Ascending aorta (tissue), 2 donors: Measurements from ENCODE around the gene KCNS1. TPM values are rescaled to one million over a fixed set of nuclear protein-coding genes. Genes with fewer than 3 reads are reported as not detected.

ENCODE experiments used
- DNase-seq, 2 donors: peaks; one replicate each; pipeline ENCODE4 v3.0.0-alpha.2; 2019; ENCODE audit warnings: low spot score in 2 of 2
- H3K27ac ChIP-seq, 2 donors: fragments of 200-600 bp; sonication (generic); one replicate each; pipeline ENCODE4 v1.5.1; 2016 to 2017; ENCODE audit warnings: mild to moderate bottlenecking in 1 of 2
- H3K27me3 ChIP-seq: fragments of 200-600 bp; sonication (generic); one replicate; pipeline ENCODE4 v1.5.1; 2017
- H3K36me3 ChIP-seq, 2 donors: fragments of 200-600 bp; sonication (generic); one replicate each; pipeline ENCODE4 v1.5.1; 2016
- H3K4me1 ChIP-seq, 2 donors: fragments of 200-600 bp; sonication (generic); one replicate each; pipeline ENCODE4 v1.5.1; 2016 to 2017; ENCODE audit warnings: mild to moderate bottlenecking in 1 of 2
- H3K4me3 ChIP-seq, 2 donors: fragments of 200-600 bp; sonication (generic); one replicate each; pipeline ENCODE4 v1.5.1; 2016 to 2017; ENCODE audit warnings: mild to moderate bottlenecking in 1 of 2
- H3K9me3 ChIP-seq, 2 donors: fragments of 200-600 bp; sonication (generic); one replicate each; pipeline ENCODE4 v1.5.1; 2016
- intact Hi-C: fragments of 100-400 bp; cut with DNase I; formaldehyde crosslinking; loops from one replicate; pipeline ENCODE4 v1.15.1; 2023
- total RNA-seq: library from RNA; depleted of rRNA; stranded (reverse); fragments of >200 nt; gene quantifications from one replicate; pipeline ENCODE4 v1.1.0, GENCODE V29; 2016
- TF ChIP-seq, protein P1 (sequence below), 3 experiments: fragments of 200-600 bp in 2 of 3; fragments of 450-650 bp in 1 of 3; sonication (generic) in 2 of 3; IDR thresholded peaks; one replicate each; pipeline ENCODE4 v1.5.1; 2016 to 2019; ENCODE audit warnings: antibody characterized with exemption in 3 of 3, mild to moderate bottlenecking in 1 of 3, moderate library complexity in 1 of 3

Gene KCNS1
- total RNA-seq, 1 donor from 2014 or later, result not detected

DNA sequence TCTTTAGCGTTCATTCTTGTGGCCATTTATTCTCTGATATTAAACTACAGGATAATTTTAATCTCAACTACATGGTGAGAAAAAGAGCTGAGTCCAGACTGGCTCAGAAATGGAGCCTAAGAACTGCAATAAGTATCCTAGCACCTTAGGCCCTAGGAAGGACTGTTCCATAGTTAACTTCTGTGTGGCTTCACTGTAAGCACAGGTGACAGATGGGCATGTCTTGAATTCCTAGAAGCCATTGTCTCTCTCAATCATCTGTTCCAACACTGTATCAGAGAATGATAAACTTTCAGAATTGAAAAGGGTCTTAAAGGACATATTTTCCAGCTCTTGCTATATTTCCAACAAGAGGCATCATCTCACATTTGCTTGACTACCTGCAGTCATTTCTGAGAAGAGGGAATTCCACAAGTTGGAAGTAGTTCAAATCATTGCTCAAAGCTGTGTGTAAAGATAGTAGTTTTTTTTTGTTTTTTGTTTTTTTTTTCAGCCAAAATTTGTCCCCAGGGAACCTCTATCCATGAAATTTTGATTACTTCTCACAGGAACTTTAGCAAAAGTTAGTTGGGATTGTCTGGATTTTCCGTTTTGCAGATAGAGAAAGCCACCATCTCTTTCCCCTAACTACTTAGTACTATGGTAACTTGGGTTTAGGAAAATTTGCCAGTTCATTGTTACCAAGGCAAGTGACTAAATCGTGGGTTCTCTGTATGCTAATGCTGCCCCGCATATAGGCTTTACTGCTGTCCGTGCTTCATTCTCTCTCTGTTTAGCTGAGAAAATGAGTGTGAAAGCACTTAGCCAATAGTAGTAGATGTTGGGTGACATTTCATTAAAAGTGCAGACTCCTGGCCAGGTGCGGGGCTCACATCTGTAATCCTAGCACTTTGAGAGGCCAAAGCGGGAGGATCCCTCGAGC lies 47.2 kb downstream of the KCNS1 start:
- intact Hi-C loops, result no loop called here
- H3K4me1 ChIP-seq, result peaks cover 0 to 5% of the 10 kb centered on the region in 2 donors
- no peak overlapping the region for H3K4me3 ChIP-seq
- TF ChIP-seq, protein P1, sequence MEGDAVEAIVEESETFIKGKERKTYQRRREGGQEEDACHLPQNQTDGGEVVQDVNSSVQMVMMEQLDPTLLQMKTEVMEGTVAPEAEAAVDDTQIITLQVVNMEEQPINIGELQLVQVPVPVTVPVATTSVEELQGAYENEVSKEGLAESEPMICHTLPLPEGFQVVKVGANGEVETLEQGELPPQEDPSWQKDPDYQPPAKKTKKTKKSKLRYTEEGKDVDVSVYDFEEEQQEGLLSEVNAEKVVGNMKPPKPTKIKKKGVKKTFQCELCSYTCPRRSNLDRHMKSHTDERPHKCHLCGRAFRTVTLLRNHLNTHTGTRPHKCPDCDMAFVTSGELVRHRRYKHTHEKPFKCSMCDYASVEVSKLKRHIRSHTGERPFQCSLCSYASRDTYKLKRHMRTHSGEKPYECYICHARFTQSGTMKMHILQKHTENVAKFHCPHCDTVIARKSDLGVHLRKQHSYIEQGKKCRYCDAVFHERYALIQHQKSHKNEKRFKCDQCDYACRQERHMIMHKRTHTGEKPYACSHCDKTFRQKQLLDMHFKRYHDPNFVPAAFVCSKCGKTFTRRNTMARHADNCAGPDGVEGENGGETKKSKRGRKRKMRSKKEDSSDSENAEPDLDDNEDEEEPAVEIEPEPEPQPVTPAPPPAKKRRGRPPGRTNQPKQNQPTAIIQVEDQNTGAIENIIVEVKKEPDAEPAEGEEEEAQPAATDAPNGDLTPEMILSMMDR (IDR thresholded peaks at IDR 0.05), result no peak
- H3K9me3 ChIP-seq, result no peaks in the 10 kb centered on the region
- DNase-seq, result no peak
- H3K27ac ChIP-seq, result peak overlapping the region; percentile 23 to 29
- H3K36me3 ChIP-seq, result peaks cover 6 to 10% of the 10 kb centered on the region in 2 donors
- H3K27me3 ChIP-seq, result no peaks in the 10 kb centered on the region

- Histone ChIP-seq H3K4me3 (no peak overlapping the region), H3K27me3 (no peaks in the 10 kb centered on the region), H3K9me3 (no peaks in the 10 kb centered on the region), H3K27ac (peak overlapping the region; percentile 23 to 29), H3K4me1 (peaks cover 0 to 5% of the 10 kb centered on the region in 2 donors), H3K36me3 (peaks cover 6 to 10% of the 10 kb centered on the region in 2 donors)
- DNase-seq, result no peak
- TF ChIP-seq, protein P1 (IDR thresholded peaks at IDR 0.05), result no peak
- intact Hi-C loops, result no loop called here
Observed at GRCh38 chr20:45052698-45053429, 48.1 kb downstream of the KCNS1 start.

GRCh38 chr20:45051204-45052060 lies 49.5 kb downstream of the KCNS1 start:
- Histone ChIP-seq H3K4me3 (no peak overlapping the region), H3K4me1 (peaks cover 0 to 5% of the 10 kb centered on the region in 2 donors), H3K9me3 (no peaks in the 10 kb centered on the region), H3K27ac (no peak overlapping the region), H3K36me3 (peaks cover 0 to 1% of the 10 kb centered on the region in 2 donors), H3K27me3 (no peaks in the 10 kb centered on the region)
- TF ChIP-seq, protein P1 (IDR thresholded peaks at IDR 0.05), result no peak
- intact Hi-C loops, result no loop called here
- no peak for DNase-seq

DNA sequence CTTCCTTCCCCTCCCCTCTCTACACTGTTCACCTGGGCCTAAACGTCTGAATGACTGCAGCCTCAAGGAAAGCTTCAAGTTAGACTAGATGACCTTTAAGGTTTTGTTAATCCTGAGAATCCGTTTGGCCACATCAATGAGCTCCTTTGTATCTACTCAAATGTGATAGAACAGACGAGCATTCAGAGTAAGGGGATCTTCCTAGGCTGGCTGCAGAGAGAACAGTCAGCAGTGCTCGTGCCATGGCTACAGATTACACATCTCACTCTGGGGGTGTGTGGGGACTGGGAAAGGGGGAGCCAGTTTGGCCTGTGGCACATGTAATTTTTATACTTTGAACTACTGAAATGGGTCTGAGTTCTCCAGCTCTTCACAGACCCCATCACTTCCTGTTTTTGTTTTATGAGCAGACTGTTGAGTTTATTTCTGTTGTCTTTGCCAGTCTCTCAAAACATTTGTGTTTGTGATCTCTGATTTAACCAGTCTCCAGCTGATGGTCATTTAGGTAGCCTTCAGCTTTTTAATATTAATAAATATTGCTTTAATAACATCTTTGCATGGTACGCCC lies 50.9 kb downstream of the KCNS1 start:
- H3K9me3 ChIP-seq, result no peaks in the 10 kb centered on the region
- H3K27ac ChIP-seq, result no peak overlapping the region
- no peak overlapping the region for H3K4me3 ChIP-seq
- H3K4me1 ChIP-seq, result peaks cover 0 to 5% of the 10 kb centered on the region in 2 donors
- H3K36me3 ChIP-seq, result peaks cover 0 to 4% of the 10 kb centered on the region in 2 donors
- TF ChIP-seq, protein P1 (IDR thresholded peaks at IDR 0.05), result no peak
- no peaks in the 10 kb centered on the region for H3K27me3 ChIP-seq
- no peak for DNase-seq
- intact Hi-C loops, result no loop called here

- DNase-seq, result no peak
- H3K36me3 ChIP-seq, result peaks cover 0 to 4% of the 10 kb centered on the region in 2 donors
- no peak overlapping the region for H3K27ac ChIP-seq
- no peaks in the 10 kb centered on the region for H3K27me3 ChIP-seq
- intact Hi-C loops, result no loop called here
- H3K9me3 ChIP-seq, result no peaks in the 10 kb centered on the region
- peaks cover 0 to 5% of the 10 kb centered on the region in 2 donors for H3K4me1 ChIP-seq
- no peak overlapping the region for H3K4me3 ChIP-seq
- TF ChIP-seq, protein P1 (IDR thresholded peaks at IDR 0.05), result no peak
Observed at GRCh38 chr20:45049438-45049837, 51.5 kb downstream of the KCNS1 start.
